ENCODE measurements around the gene SPIRE1.

DNA sequence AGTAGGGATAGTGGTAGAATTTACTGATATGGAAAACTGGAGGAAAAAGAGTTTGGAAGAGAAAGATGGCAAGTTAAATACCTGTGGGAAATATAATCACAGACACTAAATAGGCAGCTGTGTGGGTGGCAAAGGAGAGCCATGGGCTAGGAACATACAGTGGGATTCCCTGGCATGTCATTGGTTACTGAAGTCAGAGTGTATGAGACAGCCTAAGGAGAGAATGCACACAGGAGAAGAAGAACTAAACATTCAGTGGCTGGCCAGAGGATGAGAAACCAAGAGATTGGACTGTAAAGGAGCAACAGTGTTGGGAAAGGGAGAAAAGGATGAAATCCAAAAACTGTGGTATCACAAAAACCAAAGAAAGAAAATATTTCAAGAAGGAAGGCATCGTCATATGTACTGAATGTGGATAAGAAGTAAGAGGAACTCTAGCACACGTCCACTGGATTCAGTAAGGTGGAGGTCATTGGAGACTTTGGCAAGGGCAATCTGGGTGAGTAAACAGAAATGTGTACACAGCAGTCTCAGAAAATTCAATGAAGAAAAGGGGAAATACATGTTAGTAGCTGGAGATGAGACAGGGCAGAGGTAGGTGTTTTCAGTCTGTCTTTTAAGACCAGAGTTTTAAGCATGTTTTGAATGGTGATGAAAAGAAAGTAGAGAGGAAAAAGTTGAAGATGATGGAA, 83.3 kb downstream of the SPIRE1 start:
- no peak for TF ChIP-seq POLR2A (IDR thresholded peaks at IDR 0.05; ENCODE audit: low read length)
- no peak for TF ChIP-seq GATA1 (IDR thresholded peaks at IDR 0.05; ENCODE audit: low read depth, low read length)

All from erythroblast (primary cell).